CD4-positive, alpha-beta T cell treated with Interleukin-6 for 4 hours (primary cell): ENCODE results near the gene MPHOSPH6.
A peak's percentile ranks its signal among the peaks of the same experiment; 100 is the strongest.
"Not testable (repeated sequence)": the region's sequence is repeated elsewhere in the genome, so short reads cannot be mapped to it uniquely, and the experiment has no call there.

Experiments
- DNase-seq: peaks from one replicate; pipeline ENCODE4 v3.0.0-alpha.2; 2020; ENCODE audit warnings: mixed read lengths

The MPHOSPH6 gene, protein sequence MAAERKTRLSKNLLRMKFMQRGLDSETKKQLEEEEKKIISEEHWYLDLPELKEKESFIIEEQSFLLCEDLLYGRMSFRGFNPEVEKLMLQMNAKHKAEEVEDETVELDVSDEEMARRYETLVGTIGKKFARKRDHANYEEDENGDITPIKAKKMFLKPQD

DNA sequence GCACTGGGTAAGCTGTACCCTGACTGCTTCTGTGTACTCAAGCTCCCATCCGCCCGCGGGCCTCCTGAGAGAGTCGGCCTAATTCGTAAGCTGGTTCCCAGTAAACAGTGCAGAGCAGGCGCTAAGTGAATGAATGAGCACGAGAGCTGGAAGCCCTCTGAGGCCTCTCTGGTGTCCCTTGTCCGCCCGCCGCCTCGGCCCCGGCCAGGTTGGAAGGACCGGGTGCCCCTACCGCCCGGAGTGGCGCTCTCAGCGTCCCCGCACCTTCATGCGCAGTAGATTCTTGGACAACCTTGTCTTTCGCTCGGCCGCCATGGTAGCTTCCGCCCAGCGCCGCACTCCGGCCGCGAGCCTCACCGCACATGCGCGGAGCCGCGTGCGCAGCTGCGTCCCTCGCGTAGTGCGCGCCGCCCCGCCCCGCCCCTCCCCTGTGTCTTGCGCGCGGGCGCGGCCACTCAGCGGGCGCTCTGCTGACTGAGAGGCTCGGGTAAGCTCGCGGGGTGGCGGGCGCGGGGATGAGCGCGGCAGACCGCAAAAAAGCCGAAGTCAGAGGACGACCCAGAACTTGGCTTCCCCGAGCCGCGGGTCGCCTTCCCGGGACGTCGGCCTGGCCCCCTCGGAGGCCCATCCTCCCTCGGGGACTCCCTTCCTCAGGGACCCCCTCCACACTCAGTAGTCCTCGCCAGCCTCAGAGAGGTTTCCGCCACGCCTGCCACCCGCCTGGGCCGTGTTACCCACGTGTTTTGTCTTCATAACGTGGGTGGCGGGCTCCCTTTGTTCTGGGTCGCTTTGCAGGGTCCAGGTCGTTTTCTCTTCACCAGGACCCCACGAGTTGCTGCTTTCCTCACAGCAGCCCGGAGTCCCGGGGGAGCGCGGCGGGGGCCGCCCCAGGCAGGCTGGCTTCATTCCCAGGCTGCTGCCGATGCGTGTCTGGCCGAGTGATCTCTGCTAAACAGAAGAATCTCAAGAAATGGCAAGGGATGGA lies at the start of gene MPHOSPH6:
MPHOSPH6 (minus strand) TSS at position 364 of the 985 bp plus-strand sequence; CDS start at position 315, 49 bp downstream.
- peak; percentile 93 for DNase-seq

DNA sequence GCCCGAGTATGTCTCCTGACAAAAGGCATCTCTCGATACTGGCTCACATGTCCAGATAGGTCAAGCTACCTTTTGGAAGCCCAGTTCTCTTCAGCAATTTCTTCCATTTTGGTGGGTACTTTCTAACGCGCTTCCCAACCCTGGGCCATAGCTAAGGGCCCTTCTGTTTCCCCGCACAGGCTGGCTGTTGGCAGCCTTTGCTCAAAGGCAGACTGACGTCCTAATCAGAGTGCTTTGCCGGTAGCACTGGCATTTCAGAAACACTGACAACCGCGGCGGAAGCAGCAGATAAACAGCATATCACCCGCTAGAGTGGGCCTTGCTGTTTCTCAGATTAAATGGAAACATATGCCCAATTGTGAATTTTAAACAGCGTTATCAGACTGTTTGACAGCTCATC lies 49.3 kb upstream of the MPHOSPH6 start:
- no peak for DNase-seq

DNA sequence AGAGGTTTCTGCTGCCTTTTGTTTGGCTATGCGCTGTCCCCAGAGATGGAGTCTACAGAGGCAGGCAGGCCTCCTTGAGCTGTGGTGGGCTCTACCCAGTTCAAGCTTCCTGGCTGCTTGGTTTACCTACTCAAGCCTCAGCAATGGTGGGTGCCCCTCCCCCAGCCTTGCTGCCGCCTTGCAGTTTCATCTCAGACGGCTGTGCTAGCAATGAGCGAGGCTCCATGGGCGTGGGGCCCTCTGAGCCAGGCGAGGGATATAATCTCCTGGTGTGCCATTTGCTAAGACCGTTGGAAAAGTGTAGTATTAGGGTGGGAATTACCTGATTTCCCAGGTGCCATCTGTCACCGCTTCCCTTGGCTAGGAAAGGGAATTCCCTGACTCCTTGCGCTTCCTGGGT lies 39.3 kb upstream of the MPHOSPH6 start:
- not testable (repeated sequence) for DNase-seq

DNA sequence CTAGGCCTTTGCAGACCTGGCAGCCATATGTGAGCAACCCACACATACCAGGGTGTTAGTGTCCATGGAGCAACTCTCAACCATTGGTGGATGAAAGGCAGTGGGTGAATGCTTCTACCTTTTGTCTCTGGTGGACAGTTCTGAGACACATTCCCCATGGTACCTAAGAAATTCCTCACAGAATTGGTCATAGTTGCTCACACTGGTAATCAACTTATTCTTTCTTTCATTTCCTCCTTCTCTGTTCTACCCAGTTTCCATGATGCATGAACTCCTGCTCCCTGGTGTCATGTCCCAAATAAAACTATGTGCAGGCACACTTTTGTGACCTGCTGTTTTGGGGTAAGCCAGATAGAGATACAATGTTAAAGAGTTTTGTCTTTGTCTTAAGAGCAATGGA lies 33.2 kb upstream of the MPHOSPH6 start:
- no peak for DNase-seq

DNA sequence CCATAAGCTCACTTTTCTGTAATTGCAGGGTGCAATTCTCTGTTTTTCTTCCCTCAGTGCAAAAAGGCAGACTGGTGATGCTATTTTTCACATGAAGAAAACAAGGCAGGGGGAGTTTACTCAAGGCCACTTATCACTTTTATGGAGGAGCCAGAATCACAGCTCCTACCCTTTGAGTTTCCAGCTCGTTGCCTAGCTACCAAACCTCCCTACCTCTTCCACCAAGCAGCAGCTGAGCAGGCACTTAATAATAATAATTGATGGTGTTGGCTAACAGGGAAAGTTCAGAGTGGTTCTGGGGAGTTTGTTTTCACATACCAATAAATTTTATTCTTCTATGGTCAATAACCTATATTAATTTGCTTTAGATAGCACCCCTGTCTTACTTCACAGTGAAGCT lies 31.9 kb upstream of the MPHOSPH6 start:
- no peak for DNase-seq

DNA sequence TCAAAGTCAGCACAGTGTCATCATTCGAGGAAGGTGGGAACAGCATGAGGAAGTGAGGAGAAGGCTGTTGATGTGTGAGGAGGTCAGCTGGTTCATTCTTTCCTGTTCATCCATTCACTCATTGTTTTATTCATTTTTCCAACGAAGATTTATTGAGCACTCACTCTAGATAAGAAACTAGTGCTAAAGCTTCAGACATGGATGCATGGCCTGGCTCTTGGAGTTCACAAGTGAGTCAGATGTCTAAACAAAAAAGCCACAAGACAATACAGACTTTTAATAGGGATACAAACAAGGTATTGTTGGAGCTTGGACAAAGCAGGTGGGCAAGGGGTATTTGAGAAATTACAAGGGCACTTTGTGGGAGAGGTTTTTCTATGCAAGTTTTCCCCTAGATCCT lies 31.3 kb upstream of the MPHOSPH6 start:
- DNase-seq: no peak

DNA sequence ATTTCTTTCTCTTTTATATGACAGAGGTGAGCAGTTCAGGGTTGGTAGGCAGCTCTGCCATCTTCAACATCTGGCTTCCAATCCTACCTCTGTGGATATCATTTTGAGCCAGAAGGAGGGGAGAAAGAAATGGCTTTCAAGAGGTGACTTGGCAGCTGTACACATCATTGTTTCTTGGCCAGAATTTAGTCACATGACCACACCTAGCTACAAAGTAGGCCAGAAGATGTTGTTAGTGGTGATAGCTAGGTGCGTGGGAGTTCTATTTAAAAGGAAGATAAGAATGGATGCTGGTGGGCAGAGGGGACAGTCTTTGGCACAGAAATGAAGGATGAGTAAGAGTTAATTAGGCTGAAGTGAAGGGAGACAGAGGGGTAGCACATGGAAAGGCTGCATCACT lies 29.2 kb upstream of the MPHOSPH6 start:
- no peak for DNase-seq

DNA sequence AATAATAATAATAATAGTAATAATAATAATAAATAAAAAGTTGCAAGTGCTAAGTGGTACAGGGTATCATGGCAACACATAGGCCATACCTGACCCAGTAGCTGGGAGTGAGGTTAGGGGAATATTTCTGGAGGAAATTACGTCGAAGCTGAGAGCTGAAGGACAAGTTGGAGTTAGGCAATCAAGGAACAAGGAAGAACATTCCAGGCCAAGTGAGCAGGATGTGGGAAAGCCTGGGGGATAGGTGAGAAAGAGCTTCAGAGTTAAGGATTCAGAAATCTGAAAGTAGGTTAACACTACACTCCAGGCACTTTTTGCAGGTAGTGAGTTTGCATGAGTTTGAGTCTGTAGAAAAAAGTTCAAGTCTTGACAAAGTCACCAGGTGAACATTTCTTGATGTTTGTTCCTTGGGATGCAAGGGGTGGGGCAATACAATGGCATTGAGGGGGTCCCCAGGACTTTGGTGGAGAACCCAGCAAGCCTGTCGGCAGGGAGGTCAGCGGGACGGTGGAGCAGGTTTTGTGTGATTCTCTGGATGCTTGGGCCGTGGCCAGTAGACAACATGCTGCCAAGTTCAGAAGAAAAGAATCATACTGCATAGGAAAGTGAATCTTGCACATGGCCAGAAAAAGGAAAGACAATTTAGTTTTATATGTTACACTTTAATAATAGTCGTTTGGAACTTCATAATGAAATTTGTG lies 27.7 kb upstream of the MPHOSPH6 start:
- no peak for DNase-seq

DNA sequence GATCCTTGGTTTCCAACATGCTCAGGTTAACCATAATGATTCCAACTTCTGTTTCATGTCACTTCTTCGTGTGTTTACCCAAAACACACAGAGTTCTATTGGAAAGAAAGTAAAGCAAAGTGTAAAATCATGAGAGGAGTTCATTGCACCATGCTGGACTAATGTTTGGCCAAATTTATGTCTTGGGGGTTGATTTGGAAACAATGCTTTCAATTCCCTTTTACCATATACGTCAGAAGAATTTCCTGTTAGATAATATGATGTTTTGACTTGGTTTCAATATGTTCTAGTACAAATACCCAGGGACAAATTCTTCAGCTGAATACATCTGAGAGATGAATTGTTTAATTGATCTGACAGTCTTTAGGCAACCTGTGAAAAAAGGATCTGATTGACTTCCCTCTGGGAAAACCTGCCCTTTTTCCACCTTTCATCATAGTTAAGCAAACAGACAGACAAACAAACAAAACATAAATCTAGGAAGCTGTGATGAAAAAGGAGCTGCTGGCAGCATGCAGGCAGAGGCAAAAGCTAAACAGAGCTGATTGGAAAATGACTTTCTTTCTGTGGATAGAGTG lies 26.0 kb upstream of the MPHOSPH6 start:
- no peak for DNase-seq

DNA sequence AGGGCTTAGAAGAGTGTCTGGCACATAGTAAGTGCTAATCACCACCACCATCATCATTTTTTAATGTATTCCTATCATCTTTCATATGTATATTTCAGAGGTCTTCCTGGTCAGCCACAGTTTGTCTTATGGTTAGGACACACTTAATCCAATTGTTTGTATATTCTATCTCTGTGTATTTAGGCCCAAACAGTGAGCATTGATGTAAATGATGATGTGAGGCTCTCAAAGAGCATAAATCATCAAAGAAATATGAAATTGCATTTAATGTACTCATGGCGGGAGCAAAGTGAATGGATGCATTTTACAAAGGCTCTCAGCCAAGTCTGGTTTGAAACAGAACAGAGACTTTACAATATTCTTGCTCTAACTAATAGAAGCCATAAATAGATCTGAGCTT lies 24.1 kb upstream of the MPHOSPH6 start:
- no peak for DNase-seq

DNA sequence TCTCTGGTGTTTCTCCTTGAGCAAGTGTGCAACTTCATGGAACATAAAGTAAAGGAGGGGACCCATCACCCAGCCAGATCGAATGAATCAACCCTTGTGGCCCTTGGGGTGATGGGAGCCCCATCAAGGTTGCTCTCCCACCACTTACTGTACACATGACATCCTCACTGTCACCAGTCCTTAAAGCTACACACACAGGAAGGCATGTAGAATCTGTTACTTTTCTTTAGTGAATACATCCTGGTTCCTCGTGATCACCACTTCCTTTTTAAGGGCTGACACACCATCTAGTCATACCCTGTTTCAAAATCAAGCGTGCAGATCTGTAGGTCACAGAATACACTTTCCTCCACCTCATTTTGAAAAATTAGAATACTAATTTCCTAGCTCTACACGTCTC lies 22.6 kb upstream of the MPHOSPH6 start:
- DNase-seq: peak; percentile 2

DNA sequence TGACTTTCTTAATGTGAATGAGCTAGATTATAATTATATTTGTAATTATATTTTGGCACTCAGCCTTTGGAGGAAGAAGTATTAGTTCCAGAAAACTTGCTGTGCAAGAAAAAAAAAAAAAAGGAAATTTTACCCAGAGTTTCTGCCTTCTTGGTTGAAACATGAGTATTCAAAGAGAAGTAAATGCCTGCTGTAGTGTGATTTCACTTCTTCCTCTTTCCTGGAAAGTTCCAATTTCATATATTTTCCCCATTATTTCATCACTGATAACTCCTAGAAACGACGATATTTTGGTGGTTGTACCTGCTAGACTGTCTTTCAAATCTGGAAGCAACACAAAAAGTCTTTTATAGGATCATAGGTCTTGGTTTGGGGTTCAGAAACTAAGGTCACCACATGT lies 20.4 kb upstream of the MPHOSPH6 start:
- DNase-seq: no peak

DNA sequence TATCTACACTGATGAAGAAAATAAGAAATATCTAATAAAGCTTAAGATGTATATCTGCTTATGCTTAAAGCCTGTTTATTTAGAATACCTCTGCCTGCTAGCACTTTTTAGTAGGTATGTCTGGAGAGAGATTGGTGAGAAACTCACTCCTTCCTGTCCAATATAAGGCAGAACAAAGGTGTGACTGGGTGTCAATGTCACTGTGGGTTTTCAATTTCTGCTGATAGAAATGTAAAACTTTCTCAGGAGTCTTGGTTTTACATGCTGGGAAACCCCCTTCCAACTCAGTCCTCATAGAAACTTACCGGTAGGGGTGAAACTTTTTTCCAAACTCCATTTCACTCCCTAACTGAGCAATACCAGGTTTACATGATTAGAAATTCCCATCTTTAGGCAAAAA lies 17.8 kb upstream of the MPHOSPH6 start:
- no peak for DNase-seq

DNA sequence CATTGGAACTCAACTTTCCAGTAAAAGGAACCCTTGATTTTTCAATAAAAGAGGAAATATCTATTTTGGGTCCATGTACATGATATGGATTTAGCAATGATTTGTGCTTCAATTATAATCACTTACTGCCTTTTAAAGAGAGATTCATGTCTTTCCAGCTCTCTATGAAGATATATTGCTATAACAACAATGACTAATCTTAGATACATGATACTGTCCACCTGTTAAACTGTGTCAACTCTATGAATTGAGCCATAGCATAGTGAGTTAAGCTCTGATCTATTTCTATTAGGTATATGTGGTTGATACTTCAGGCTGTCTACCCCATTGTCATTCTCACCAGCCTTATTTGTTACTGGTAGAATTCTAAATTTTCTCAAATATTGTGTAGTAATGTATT lies 15.0 kb upstream of the MPHOSPH6 start:
- DNase-seq: no peak

DNA sequence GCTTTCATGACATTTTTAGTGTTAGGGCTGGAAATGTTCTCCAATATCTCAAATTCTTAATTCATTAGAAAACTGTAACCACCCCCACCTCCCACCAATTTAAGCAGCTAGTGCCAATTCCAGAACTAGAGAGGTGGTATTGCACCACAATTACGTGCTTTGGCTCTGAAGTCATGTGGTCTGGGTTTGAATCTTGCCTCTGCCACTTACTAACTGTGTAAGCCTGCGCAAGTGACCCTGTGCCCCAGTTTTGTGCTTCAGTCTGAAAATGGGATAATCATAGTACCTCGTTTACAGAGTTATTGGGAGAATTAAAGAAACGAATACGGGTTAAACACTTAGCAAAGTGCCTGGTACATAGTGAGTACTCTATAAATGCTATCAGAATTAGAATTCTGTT lies 14.2 kb upstream of the MPHOSPH6 start:
- no peak for DNase-seq

DNA sequence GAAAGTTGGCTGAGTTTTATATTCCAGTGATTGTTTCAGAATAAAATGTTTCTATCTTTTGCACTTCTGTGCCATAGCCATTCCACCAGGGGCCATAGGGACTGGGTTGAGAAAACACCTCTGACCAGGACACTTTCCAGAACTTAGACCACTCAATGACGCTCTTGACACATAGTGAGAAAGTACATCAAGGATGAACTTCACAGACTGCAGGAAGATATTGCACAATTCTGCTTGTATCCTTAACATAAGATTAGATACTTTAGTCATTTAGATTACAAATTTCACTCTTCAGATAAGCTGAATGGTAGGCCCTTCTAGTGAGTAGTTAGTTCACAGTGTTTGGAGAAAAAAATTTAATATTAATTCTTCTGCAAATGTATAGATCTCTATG lies 13.0 kb upstream of the MPHOSPH6 start:
- no peak for DNase-seq

DNA sequence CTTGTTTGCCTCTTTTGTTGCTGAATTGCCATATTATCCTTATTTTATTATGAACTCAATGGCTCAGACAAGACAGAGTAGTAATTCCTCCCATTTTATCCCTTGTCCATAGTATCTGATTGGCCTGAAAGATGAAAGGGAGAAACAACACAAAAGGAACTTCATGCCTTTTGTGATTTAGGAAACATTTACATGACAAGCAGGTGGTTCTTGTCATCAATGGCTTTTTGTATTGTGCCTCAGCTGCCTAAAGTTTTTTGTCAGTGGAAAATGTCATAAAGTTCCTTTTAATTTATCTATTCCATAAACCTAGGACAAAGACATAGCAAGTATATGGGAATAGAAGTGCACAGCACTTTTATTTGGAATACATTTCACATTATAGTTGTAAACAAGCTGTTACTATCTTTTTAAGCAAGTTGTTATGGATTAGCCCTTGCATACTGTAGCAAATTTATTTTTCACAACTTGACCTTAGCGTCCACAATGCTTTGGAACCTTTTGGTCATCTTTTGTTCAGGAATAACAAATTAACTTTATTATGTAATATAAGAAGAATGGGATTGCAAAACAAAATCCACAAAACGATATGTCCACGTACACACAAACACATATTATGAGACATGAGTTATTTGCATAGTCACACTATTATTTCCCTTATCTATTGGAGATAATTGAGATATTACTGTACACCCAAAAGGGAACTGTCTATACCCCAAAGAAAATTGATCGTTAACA lies 12.4 kb upstream of the MPHOSPH6 start:
- no peak for DNase-seq

DNA sequence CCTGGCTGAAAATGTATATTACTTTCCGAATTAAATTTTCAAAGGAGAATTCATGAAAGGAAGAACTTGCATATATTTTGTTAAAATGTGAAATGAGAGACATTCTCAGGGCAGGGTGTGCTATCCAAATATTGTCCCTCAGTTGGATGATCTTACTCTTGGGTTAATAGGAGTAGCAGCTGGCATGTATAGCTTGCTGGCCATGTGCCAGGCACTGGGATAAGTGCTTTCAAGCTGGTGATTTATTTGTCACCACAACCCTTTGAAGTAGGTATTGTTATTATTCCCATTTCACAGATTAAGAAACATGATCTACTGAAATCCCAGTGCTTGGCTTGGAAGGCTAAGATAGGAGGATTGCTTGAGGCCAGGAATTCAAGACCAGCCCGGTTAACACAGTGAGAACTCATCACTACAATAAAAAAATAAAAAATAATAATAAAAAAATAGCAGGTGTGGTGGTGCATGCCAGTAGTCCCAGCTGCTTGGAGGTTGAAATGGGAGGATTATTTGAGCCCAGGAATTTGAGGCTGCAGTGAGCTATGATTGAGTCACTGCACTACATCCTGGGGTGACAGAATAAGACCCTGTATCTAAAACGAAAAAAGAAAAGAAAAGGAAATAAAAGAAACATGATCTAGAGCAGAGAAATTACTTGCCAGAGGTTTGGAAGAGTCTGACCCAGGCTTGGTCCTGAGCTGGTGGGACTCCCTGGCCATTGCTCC lies 11.6 kb upstream of the MPHOSPH6 start:
- DNase-seq: no peak

DNA sequence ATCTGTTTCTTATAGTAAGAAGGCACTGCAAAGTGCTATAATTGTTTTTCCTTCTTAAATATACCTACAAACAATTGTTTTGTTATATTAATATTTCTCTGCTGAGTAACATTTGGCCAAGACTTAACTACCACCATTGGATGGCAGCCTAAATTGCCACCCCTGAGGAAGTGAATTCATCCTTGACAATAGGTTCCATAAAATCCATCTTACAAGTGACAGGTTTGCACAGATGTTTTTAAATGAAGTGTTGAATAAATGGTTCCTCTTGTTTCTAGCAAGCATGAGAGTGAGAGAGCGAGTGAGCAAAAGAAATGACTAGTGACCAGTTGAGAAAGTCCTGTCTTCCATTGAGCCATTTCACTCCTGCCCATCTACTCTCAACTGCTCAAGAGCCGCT lies 8.3 kb upstream of the MPHOSPH6 start:
- DNase-seq: no peak

DNA sequence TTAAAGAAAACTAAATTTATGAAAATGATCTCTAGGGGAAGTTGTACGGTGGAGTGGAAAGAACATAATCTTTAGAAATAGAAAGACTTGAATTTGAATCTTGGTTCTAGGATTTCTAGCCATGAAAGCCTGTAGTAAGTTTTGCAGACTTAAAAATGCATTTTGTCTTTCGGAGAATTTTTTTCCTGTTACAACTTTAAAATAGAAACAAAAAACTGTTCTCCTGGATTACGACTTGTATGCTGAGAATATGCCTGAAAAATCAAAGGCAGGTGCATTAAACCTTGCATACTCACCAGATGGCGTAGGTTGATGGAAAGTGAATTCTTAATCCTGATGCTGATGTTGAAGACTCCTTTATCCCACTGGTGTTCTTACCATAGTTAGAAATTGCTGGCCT lies 7.5 kb upstream of the MPHOSPH6 start:
- DNase-seq: no peak

DNA sequence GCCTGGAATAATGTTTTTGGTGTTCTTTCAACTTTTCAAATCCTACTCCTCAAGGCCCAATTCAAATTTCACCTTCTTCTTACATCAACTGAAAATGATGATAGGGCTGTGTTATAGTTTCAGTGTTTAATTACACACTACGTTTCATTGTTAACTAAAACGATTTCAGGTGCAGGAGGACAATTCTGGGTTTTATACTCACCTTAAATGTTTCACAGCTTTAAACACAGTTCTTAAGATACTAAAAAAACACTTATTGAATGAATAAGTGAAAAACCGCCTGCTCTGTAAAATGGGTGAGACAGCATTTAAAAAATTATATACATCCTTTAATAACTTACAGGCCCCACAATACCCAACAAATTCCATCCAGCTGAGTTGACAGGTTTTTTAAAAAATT lies 6.2 kb upstream of the MPHOSPH6 start:
- no peak for DNase-seq

DNA sequence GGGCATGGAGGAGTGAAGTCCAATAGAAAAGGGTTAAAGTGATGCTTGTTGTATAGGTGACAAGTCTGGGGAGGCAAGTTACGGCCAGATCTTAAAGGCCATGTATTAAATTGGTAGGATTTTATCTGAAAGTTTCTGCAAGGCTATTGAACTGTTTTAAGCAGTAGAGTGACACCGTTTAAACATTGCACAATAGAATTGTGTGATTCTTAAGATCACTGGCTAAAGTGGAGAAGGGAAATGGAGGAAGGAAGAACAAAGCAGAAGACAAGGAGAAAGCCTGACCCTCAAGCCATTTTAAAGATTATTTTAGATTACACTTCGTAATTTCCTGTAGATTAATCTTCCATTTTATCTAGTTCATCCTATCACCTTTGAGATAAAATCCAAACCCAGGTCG lies 5.6 kb upstream of the MPHOSPH6 start:
- DNase-seq: no peak
